Measurements from ENCODE around the gene DAAM1.

The DAAM1 gene

DNA sequence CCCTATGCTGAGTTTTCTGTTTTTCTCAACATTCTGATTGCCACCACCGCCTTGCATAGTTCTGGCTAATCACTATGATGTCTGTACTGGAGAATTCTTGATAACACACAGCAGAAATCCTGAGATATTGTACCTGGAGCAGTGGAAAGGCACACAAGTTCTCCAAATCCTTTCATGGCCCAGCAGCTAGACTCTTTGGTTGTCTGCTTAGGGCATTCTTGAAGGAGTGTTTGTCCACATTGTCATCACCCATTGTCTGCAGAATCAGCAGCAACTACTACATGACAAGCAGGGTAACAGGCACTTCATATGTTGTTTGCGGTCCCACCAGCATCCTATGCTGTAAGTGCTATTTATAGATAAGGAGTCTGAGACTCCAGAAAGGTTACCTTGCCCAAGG, 128.9 kb downstream of the DAAM1 start:
- DNase-seq, result no peak

DNA sequence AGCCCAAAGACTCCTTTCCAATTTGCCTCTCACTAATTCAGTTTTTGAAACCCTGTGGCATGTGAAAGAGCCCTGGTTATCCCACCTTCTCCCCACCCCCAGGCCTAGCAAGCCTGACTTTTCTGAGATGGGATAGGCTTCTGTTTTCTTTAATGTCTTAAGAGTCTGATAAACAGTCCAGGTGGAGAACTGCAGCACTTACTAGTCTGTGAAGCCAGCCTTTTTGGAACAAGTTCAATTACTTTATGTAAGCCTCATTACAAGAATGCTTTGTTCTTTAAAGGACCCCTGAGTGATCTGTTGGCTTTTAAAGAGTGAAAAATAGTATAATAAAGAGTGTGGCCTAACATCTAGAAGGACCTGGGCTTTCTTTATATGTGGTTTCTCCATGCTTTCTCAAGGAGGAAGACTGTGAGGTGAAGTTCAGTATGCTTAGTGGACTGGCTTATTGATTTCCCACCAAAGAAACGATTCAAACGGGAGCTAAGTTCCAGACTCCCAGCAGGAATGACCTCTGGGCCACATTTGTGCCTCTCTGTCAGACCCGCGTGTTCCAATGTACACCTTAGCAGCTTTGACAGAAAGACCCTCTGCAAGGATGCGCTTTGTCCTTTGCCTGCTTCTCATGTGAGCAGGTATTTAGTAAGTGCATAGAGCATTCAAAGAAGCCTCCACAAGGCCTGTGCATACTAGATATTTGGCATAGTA, 129.5 kb downstream of the DAAM1 start:
- no peak for DNase-seq

DNA sequence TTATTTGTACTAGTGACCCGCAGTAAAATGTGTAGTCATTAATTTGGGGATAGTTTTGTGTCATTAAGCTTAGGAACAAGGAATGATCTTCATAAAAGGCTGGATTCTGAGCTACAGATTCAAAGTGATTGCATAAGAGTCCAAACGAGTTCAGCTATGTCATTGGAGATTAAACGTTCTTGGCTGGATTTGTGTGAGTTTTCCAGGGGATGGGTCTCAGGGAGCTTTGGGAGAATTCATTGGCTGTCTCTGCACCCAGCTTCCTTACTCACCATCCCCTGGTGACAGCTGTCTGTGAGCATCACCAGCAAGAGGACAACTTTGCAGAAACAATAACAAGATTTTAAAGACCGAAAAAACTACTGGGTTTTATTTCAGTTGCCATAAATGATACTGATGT, 130.4 kb downstream of the DAAM1 start:
- no peak for DNase-seq

DNA sequence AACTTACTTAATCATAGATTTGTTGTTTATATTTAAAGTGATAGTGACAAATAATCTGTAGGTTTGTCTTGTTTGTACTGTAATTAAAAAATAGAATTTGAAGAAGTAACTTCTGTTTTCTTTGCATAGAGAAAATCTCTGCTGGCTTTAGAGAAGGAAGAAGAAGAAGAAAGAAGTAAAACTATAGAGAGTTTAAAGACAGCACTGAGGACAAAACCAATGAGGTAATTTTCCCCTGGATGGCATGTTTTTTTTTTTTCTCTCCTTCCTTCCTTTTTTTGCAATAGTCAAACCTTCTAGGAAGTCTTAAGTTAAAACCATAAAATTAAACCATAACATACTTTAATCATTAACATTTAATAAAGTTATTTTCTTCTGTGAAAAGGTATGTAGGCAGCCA, 131.9 kb downstream of the DAAM1 start:
- peak; percentile 13 to 28 for DNase-seq

DNA sequence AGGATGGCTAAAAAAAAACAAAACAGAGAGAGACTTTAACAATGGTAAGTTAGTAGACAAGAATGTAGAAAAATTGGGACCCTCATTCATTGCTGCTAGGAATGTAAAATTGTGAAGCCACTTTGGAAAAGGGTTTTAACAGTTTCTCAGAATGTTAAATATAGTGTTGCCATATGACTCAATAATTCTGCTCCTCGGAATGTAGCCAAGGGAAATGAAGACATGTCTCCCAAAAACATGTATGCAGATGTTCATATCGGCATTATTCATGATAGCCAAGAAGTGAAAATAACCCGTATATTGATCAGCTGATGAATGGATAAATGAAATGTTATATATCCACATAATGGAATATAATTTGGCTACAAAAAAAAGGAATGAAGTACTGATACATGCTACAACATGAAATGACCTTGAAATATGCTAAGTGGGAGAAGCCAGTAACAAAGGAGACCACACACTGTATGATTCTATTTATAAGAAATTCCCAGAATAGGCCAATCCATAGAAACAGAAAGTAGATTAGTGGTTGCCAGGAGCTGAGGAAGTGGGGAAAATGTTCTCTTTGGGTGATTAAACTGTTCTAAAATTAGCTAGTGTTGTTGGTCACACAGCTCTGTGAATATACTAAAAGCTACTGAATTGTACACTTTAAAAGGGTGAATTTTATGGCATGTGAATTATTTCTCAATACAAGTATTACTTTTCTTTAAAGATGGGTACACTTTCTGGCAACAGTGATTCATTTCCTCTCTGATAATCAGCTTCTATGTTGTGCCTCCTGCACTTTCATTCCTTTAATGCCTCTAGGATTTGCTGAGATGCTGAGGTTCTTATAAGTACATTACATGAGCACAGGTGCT, 132.5 kb downstream of the DAAM1 start:
- no peak for DNase-seq

DNA sequence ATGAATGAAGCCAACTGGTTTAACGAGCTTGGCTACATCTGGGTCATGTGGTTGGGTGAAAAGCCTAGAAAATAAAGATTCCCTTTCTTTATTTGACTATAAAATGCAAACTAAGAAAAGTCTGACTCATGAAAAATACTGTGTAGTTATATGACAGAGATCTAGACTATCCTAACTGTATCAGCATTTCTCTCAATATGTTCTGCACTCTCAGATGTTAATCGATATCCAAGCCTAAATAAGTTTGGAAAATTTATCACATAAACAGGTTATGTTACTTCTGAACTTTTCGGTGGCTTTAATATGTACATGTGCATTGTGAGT, 133.1 kb downstream of the DAAM1 start:
- no peak for DNase-seq

DNA sequence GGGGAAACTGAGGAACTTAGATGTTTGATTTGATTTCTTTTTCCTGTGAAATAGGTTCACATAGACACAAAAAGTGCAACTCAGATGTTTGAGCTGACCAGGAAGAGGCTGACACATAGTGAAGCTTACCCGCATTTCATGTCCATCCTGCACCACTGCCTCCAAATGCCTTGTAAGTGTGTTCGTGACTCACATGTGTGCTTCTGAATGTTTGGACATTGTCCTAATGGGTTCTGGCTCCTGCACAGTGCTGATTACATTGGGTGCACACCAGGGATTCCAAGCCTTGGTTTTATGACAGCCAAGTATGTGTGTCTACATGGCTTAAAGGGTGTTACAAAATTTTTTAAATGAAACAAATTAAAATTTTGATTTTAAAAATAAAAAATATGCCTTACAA, 137.4 kb downstream of the DAAM1 start:
- DNase-seq, result no peak

DNA sequence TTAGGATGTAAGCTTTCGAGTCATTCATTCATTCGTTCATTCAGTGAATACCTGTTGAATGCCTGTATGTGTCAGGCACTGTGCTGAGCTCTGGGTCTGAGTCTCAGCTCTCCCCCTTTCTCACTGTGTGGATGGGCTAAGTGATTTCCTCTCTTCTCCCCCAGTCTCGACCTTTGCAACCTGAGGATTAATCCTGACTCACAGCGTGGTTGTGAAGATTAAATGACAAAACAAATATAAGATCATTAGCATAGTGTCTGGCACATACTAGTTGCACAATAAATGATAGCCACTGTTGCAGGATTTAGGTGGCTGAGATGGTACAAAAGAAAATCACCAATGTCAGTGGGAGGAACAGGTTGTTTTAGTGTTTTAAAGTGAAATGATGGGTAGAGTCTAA, 140.0 kb downstream of the DAAM1 start:
- DNase-seq, result no peak

DNA sequence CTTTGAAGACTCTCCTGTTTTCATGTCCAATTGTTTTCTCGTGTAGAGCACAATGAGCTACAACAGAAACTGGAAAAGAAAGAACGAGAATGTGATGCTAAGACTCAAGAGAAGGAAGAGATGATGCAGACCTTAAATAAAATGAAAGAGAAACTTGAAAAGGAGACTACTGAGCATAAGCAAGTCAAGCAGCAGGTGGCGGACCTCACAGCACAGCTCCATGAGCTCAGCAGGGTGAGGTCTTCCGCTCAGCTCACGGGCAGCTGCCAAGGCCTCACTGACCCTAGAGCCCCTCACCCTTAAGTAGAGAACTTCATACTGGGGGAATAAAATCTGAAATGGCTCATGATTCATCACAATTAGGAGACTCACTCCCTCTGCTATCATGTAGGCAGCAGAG, 142.0 kb downstream of the DAAM1 start:
- DNase-seq, result no peak

DNA sequence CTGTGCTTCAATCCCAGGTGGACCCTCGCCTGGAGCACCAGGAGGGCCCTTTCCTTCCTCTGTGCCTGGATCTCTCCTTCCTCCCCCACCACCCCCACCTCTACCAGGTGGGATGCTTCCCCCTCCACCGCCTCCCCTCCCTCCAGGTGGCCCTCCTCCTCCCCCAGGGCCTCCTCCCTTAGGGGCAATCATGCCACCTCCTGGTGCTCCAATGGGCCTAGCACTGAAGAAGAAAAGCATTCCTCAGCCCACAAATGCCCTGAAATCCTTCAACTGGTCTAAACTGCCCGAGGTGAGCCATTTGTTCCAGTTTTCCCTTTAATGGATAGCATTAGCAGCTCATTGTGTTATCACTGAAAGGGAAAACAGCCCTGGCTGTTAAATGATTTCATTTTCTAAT, 142.8 kb downstream of the DAAM1 start:
- DNase-seq, result no peak

DNA sequence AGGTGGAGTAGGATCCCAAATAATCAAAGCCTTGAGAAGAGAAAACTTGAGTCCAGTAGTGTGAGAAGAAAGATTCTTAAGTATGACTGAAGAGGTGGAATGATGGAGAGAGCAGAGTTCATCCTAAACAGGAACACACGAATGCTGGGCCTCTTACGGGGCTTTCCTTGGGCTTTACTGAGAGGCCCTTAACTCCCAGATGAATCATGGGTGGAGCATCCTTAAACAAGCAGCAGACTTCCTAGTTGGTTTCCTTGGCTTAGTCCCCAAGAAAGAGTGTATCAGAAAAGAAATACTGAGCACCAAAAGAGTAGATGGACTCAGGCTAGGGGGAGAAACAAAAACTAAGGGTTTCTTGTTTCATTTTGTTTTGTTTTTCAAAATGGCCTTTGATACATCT, 144.3 kb downstream of the DAAM1 start:
- DNase-seq, result no peak

DNA sequence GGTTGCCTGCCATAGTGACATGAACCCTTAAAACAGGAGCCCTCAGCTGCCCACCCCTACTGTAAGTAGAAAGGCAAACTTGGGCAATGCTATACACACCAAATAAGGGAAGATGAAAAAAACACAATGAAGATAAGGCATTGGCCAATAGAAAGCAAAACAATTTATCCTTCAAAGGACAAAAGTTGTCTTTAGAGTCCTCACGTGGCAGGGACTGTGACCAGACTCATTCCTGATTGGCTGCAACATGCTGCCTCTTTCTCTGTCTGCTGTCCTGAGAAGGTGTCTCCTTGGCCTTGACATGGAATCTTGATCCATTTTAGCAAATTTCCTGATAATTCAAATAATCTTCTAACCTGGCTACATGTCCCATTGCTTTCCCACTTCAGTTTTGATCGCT, 144.8 kb downstream of the DAAM1 start:
- DNase-seq, result no peak

DNA sequence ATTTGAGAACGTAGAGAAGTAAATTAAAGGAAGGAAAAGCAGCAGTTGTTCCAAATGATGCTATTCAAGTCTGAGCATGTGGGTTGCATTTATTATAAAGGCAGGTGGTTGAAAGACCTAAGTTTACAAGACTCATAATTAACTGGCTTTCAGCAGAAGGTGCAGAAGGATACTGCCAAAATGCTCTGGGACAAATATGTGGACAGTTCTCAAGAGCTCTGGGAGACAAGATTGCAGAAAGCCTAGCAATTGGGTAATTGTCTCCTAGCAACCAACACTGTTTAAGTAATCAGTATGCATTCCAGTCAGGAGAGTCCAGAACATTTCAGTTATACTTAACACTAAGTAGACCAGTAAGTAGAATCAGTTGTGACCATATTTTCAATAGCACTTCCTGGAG, 145.2 kb downstream of the DAAM1 start:
- peak; percentile 73 to 78 for DNase-seq

DNA sequence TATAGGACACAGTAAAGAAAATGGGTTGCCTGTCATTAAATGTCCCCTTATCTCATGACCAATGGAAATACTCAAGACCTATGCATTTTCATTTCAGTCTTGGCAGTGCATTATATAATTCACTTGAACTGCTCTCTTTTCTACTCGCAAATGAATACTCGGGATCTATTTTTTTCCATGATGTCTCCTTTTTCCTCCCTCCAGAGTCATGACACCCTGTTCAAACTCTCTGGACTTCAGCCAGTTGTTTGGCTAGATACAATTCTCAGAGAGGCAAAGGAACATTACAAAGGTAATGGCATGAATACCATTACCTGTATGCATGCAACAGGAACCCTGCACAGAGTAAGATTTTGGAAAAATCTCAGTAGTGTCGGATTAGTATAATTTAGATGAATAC, 145.8 kb downstream of the DAAM1 start:
- DNase-seq, result no peak

DNA sequence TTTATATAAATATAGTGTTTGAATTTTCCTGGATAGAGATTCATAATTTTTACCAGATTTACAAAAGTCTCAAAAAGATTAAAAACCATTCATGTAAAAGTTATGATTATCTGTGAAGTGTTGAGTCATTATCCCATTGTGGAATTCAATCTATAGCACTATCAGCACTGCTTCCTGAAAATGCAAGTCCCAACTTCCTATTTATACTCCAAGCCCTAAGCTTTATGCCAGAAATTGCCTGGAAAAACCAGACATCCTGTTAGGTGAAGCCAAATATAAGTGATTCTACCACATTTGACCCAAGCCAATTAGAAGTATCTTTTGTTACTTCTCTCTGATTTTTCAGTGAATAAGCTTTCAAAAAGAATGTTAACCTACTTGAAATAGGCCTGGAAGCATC, 147.6 kb downstream of the DAAM1 start:
- DNase-seq, result no peak

DNA sequence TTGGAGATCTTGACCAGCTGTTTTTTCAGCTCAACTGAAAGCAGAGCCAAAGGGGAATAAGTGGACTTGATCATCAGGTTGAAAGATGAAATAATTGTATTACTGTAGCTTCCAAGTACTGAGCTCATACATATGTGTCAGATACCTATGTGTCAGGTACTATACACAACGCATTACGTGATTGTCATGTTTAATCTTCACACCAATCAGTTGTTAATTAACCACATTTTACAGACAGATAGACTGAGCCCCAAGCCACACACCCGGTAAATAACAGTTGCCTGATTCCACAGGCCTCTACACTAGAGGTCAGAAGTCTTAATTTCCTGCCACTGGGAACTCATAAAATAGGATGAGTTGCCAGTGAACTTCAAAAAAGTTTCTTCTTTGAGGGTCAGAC, 148.2 kb downstream of the DAAM1 start:
- DNase-seq, result no peak

DNA sequence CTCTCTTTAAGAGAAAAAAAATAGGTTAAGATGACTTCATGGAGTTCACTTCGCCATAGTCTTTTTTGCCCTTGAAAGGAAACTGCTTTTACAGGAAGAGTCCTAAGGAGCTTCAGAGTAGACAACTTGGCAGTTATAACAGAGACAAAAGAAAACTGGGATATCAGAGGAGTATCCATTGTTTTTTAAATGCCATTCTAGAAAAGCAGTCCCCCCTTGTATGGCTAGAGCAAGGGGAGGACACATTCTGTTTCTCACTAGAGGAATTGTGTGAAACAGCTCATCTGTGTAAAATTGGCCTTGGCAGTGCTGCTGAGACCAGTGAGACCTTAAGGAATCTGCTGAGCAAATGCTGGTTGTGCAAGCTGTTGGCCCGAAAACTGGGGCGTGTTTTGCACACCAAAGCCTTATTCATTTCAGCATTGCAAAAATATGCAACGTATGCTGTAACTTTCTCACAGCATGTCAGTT, 148.7 kb downstream of the DAAM1 start:
- DNase-seq, result peak; percentile 48 to 54

DNA sequence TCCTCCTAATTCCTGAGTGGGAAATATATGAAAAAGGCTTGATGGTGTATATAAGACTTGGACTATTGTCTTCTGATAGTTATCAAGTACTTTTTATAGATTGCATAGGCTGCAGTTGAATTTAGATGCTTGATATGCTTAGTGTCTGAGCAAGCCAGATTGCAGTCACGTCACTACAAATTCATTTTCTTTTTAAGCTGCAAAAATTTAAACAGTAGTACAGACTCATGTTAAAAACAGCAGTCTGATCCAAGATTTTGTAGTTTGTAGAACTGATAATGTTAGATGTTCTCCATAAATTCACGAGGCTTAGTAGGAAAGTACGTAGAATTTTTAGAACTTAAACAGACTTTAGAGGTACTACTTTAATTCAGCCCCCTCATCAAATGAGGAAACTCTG, 150.3 kb downstream of the DAAM1 start:
- DNase-seq, result no peak

DNA sequence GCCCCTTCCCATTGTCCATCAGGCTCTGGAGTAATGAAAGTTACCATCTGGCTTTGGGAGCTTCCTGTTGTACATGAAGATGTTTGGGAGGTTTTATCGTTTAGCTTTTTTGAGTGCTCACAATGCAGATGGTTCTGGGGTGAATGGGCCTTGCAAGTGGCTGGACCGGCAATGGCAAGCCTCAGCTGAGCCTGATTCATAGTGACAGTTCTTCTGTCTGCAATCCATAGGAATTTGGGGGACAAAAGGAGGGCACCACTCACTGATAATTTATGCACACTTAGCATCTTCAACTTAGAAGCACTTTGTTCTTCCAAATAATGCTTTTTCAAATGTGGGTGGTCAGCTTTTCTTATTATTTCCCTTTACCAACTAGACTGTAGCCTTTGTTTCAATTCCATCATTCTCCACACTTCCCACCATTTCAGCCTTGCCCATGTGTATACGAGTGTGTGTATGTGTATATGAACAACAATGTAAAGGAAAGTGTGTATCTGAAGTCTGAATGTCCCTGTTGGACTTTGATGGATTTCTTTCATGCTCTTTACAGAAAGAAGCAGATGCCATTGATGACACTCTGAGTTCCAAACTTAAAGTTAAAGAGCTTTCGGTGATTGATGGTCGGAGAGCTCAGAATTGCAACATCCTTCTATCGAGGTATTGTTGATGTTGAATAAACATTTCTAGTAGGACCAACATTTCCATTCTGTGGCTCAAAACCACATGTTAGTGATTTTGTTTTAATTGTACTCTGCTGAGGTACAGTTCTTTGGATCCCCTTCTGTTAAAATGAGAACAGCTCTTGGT, 151.3 kb downstream of the DAAM1 start:
- no peak for DNase-seq

DNA sequence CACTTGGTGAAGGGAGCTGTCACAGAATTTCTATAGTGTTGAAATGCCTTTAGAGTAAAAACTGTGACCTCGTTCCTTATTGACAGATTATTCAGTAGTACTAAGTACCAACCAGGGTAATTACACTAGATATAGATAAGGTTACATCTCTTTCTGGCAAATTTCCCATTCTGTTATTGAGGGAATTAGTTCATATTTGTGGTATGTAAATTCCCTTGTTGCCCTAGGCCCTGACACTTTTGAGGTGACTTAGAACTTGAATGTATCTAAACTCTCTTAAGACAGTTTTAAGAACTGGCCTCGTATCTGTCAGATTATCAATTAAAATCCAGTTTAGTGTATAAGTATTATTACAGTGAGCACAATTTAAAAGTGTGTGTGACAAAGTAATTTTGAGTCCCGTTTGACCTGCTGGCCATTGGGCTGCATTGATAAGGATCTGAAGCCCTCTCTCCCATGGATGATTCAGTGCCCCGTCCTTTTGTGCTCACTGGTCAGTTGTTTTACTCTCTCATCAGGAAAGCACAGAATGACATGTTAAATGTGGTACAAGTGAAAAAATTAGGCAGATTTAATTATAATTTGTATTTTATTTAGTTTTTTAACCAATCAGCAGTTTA, 153.5 kb downstream of the DAAM1 start:
- DNase-seq, result no peak

DNA sequence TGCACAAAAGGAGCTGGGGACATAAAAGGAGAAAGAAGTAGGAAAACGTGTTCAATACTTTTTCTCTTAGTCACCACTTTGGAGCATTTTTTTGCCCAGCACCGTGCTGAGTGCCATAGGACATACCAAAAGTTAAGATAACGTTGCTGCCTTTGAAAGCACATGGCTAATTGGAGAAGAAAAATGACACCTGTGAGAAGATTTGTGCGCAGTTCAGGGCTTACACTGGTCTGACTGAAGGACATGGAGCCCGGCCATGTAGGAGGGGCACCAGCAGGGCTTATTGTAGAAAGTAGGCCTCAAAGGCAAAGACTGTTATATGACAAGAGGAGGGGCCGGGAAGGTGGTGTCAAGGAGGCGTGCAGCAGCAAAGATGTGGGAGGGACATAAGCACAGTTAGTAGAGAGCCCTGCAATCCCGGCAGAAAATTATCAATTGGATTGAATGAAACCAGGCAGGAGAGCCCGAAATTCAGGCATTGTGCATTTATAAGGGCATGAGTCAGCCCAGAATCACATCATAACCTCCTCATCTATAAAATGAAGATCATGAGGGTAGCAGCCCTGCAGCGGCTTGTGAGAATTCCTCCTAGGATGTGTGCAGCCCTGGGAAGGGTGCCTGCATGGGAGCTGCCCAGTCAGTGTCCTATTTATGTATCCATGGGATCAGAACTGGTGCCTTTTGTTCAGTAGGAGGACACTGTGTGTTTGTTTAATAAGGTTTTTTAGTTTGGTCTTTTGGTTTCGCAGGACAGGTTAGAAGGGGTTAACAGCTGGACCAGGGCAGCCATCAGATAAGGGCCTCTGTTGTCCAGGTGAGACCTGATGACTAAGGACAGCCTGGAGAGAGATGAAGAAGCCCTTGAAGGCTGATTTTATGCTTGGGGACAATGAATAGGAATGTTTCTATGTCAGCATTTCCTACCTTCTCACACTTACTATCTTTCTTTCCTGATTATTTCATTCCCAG, 154.3 kb downstream of the DAAM1 start:
- no peak for DNase-seq

DNA sequence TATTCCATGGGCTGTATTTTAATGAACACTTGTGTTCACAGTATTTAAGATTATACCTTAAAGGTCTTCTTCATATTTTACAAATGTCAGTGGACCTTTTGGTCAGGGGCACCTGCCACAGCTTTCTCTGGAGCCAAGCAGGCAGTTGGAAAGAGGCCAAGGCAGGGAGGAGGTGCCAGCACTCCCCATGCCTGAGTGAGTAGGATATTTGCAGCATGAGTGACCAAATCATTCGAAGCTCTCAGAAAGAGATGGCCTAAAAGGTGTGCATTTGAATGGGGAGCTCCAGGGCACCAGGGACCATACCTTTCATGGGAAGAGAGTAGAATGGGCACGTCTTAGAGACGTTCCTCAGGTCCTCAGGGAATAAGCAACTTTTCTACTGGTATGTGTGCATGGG, 155.1 kb downstream of the DAAM1 start:
- DNase-seq, result no peak
